ENCODE results near the gene KMT5B. TPM values are rescaled to one million over a fixed set of nuclear protein-coding genes. Genes with fewer than 3 reads are reported as not detected.
A peak's percentile ranks its signal among the peaks of the same experiment; 100 is the strongest.

Gene KMT5B
- total RNA-seq, 1 experiment from 2014 or later = 46.4 TPM

DNA sequence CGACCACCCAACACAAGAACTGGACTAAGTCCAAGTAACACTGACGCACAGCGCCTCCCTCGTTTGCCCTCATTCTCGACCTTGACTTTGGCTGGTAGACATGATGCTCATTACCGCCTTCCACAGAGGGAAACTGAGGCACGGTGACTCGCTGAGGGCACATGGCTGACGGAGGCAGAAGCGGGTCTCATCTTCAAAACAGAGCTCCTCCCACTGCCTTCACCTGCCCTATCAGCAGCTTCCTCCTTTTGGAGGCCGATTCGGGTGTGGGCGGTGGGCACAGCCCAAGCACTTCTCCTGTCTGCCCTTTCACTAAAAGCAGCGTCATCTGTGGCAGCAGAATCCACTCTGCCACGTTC lies 2.0 kb upstream of the KMT5B start:
- Mint-ChIP-seq H3K36me3 (ENCODE audit: insufficient read depth, unreplicated experiment) (no peaks in the 10 kb centered on the region), H3K4me1 (ENCODE audit: insufficient read depth, unreplicated experiment) (peaks cover 28% of the 10 kb centered on the region), H3K27me3 (ENCODE audit: insufficient read depth, unreplicated experiment) (peaks cover 22% of the 10 kb centered on the region), H3K9me3 (ENCODE audit: unreplicated experiment) (no peaks in the 10 kb centered on the region), H3K4me3 (ENCODE audit: unreplicated experiment) (peak overlapping the region; percentile 91), H3K27ac (ENCODE audit: low read depth, unreplicated experiment) (peak overlapping the region; percentile 35)
- DNase-seq (ENCODE audit: unreplicated experiment) = no peak
- ChIA-PET CTCF (interaction anchor here (1.0 kb wide), 1 partner anchor 42 kb away, joined by 4 read pairs; no protein-coding TSS in a partner anchor), POLR2A (interaction anchor here (0.7 kb wide), 2 partner anchors 16 to 205 kb away, joined by 3 read pairs; partner anchors contain the start of gene ALDH3B1)
- intact Hi-C loops (cut with micrococcal nuclease) = no loop called here
- BruUV-seq (replicated peaks) = no TSS peak
- TF ChIP-seq, protein P1, sequence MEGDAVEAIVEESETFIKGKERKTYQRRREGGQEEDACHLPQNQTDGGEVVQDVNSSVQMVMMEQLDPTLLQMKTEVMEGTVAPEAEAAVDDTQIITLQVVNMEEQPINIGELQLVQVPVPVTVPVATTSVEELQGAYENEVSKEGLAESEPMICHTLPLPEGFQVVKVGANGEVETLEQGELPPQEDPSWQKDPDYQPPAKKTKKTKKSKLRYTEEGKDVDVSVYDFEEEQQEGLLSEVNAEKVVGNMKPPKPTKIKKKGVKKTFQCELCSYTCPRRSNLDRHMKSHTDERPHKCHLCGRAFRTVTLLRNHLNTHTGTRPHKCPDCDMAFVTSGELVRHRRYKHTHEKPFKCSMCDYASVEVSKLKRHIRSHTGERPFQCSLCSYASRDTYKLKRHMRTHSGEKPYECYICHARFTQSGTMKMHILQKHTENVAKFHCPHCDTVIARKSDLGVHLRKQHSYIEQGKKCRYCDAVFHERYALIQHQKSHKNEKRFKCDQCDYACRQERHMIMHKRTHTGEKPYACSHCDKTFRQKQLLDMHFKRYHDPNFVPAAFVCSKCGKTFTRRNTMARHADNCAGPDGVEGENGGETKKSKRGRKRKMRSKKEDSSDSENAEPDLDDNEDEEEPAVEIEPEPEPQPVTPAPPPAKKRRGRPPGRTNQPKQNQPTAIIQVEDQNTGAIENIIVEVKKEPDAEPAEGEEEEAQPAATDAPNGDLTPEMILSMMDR (IDR thresholded peaks at IDR 0.05; ENCODE audit: unreplicated experiment) = no peak

DNA sequence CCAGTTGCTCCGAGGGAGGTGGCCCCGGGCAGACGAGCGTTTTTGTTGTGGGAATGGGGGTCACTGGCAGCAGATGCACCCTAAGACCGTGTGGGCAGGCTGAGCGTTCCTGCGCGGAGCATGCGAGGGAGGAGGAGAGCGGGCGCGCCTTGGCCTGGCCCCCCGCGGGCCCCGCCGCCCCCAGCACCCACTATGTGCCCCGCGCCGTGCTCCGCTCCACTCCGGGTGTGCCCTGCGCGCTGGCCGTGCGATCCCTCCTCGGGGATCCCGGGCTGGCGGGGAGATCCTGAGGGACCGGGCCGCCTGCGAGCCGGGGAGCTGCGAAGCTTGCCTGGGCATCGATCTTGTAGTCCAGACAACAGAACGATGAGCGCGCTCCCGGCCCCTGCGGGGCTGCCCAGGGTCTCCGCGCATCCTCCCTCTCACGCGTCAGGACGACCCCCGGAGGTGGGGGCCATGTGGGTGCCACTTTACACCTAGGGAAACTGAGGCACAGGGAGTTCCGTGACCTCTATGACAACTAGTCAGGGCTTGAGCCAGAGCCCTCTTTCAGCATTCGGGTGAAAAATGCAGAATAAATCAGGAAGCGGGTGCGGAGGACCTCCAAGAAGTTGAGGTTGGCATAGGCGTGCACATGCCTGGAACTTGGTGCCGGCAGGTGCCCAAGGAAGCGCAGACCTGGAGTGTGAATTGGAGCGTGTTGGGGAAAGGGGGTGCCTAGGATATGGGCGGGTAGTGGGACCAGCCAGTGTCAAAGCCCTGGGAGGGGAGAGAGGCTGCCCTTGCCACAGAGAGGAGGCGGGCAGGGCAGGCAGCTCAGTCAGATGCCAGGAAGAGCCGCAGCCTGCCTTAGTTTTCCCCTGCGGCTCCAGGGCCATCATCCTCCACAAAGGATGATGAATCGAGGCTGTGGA lies 1.3 kb upstream of the KMT5B start:
- DNase-seq (ENCODE audit: unreplicated experiment) = no peak
- CTCF ChIA-PET = no interaction called here
- POLR2A ChIA-PET = interaction anchor here (0.6 to 1.3 kb wide), 6 partner anchors 9 to 205 kb away, joined by 3 to 5 read pairs (median 4); partner anchors contain the start of genes ALDH3B1 and C11orf24
- Mint-ChIP-seq H3K4me3 (ENCODE audit: unreplicated experiment) (peak overlapping the region; percentile 91), H3K4me1 (ENCODE audit: insufficient read depth, unreplicated experiment) (peaks cover 30% of the 10 kb centered on the region), H3K9me3 (ENCODE audit: unreplicated experiment) (no peaks in the 10 kb centered on the region), H3K27me3 (ENCODE audit: insufficient read depth, unreplicated experiment) (peaks cover 16% of the 10 kb centered on the region), H3K27ac (ENCODE audit: low read depth, unreplicated experiment) (peak overlapping the region; percentile 84), H3K36me3 (ENCODE audit: insufficient read depth, unreplicated experiment) (no peaks in the 10 kb centered on the region)
- TSS peak; percentile 80 for BruUV-seq (replicated peaks)
- TF ChIP-seq, protein P1 (IDR thresholded peaks at IDR 0.05; ENCODE audit: unreplicated experiment) = no peak
- intact Hi-C loops (cut with micrococcal nuclease) = no loop called here

DNA sequence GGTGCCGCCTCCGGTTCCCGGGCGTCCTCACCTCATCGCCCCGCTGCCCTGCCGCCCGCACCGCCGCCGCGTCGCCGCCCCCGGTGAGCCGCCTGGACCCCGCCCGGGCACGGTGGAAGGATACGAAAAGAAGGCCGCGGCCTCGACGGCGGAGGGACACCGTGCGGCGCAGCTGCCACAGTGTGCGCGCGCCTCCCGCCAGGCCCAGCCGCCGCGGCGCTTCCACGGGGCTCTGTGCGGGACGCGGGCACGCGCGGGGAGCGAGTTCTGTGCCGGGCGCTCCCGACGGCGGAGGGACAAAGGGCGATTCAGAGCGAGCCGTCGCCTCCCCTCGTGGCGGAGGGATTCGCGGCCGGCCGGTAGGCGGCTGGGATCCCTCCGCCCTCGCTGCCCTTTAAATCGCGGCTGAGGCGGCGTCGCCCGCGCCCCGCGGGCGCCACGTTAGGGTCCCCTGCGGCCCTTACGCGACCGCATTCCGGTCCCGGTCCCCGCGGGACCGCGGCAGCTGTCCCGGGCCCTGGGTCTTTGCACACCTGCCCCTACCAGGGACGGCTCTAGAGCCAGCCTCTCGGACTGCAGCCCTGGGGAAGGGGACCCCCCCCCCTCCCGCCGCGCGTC lies 568 bp upstream of the KMT5B start:
- intact Hi-C loops (cut with micrococcal nuclease) = no loop called here
- POLR2A ChIA-PET = interaction anchor here (0.6 to 1.3 kb wide), 6 partner anchors 9 to 154 kb away, joined by 3 to 5 read pairs (median 4); partner anchors contain the start of gene C11orf24
- BruUV-seq (replicated peaks) = no TSS peak

More for the DNA sequence above, 568 bp upstream of the KMT5B start:
- peaks cover 11% of the 10 kb centered on the region for H3K27me3 Mint-ChIP-seq (ENCODE audit: insufficient read depth, unreplicated experiment)
- H3K27ac Mint-ChIP-seq (ENCODE audit: low read depth, unreplicated experiment) = peak overlapping the region; percentile 84
- DNase-seq (ENCODE audit: unreplicated experiment) = peak; percentile 81
- H3K4me3 Mint-ChIP-seq (ENCODE audit: unreplicated experiment) = peak overlapping the region; percentile 91
- H3K9me3 Mint-ChIP-seq (ENCODE audit: unreplicated experiment) = no peaks in the 10 kb centered on the region
- CTCF ChIA-PET = no interaction called here
- peaks cover 36% of the 10 kb centered on the region for H3K4me1 Mint-ChIP-seq (ENCODE audit: insufficient read depth, unreplicated experiment)
- TF ChIP-seq, protein P1 (IDR thresholded peaks at IDR 0.05; ENCODE audit: unreplicated experiment) = no peak
- H3K36me3 Mint-ChIP-seq (ENCODE audit: insufficient read depth, unreplicated experiment) = no peaks in the 10 kb centered on the region
